OCI-LY1 (cell line): ENCODE measurements around the gene ALOX5AP.

Experiments
- H2AFZ ChIP-seq: fragments of 200-600 bp; sonication (generic), shearing (Covaris generic); 2 replicates; pipeline ENCODE4 v1.6.0; 2014; ENCODE audit warnings: antibody characterized with exemption, mild to moderate bottlenecking, low read length
- H3F3A ChIP-seq: fragments of 200-600 bp; sonication (generic), shearing (Covaris generic); 2 replicates; pipeline ENCODE4 v1.6.0; 2014; ENCODE audit warnings: mild to moderate bottlenecking, antibody characterized with exemption, low read length, moderate library complexity; ENCODE audit not compliant: insufficient read depth
- H3K27ac ChIP-seq: fragments of 200-600 bp; sonication (generic); 2 replicates; pipeline ENCODE4 v1.5.1; 2014; ENCODE audit warnings: low read length, mixed run types, mild to moderate bottlenecking, low read depth; ENCODE audit not compliant: poor library complexity, severe bottlenecking
- H3K27me3 ChIP-seq: fragments of 200-600 bp; sonication (generic); 2 replicates; pipeline ENCODE4 v1.6.0; 2014; ENCODE audit warnings: antibody characterized with exemption, mild to moderate bottlenecking, low read length, moderate library complexity; ENCODE audit not compliant: insufficient read depth
- H3K36me3 ChIP-seq: fragments of 200-600 bp; sonication (generic); 2 replicates; pipeline ENCODE4 v1.6.1; 2014; ENCODE audit warnings: mild to moderate bottlenecking, antibody characterized with exemption, low read length, moderate library complexity, mixed read lengths; ENCODE audit not compliant: insufficient read depth
- H3K4me1 ChIP-seq: fragments of 200-600 bp; sonication (generic); 2 replicates; pipeline ENCODE4 v1.5.1; 2014; ENCODE audit warnings: mild to moderate bottlenecking, low read length, moderate library complexity; ENCODE audit not compliant: insufficient read depth, severe bottlenecking
- H3K4me2 ChIP-seq: fragments of 200-600 bp; sonication (generic), shearing (Covaris generic); 2 replicates; pipeline ENCODE4 v1.6.1; 2014; ENCODE audit warnings: low read length
- H3K4me3 ChIP-seq: fragments of 200-600 bp; sonication (generic); 2 replicates; pipeline ENCODE4 v1.5.1; 2014; ENCODE audit warnings: low read length, low read depth, mild to moderate bottlenecking, mixed read lengths; ENCODE audit not compliant: poor library complexity, severe bottlenecking
- H3K79me2 ChIP-seq: fragments of 200-600 bp; shearing (Covaris generic); 2 replicates; pipeline ENCODE4 v1.6.1; 2016; ENCODE audit warnings: mixed run types, low read length, mixed read lengths; ENCODE audit not compliant: insufficient read depth
- H3K9ac ChIP-seq: fragments of 200-600 bp; sonication (generic), shearing (Covaris generic); 2 replicates; pipeline ENCODE4 v1.6.1; 2014; ENCODE audit warnings: mild to moderate bottlenecking, low read length, mixed read lengths
- H3K9me2 ChIP-seq: fragments of 200-600 bp; sonication (generic), shearing (Covaris generic); 2 replicates; pipeline ENCODE4 v1.6.1; 2014; ENCODE audit warnings: low read depth, mild to moderate bottlenecking, low read length, mixed read lengths
- H3K9me3 ChIP-seq: fragments of 200-600 bp; shearing (Covaris generic); 2 replicates; pipeline ENCODE4 v1.6.1; 2014; ENCODE audit warnings: low read length, mixed read lengths
- H4K20me1 ChIP-seq: fragments of 200-600 bp; sonication (generic), shearing (Covaris generic); 2 replicates; pipeline ENCODE4 v1.6.0; 2016; ENCODE audit warnings: mild to moderate bottlenecking, low read length; ENCODE audit not compliant: insufficient read depth
- EZH2 ChIP-seq: fragments of 200-600 bp; sonication (generic), shearing (Covaris generic); IDR thresholded peaks from 2 replicates; pipeline ENCODE4 v1.8.0; 2017; ENCODE audit warnings: borderline replicate concordance, mixed run types, mild to moderate bottlenecking, antibody characterized with exemption, low read length, moderate library complexity, mixed read lengths
- TF ChIP-seq, protein P1 (sequence below): fragments of 200-600 bp; sonication (generic), shearing (Covaris generic); IDR thresholded peaks from 2 replicates; pipeline ENCODE4 v1.5.1; 2017; ENCODE audit warnings: mild to moderate bottlenecking, antibody characterized with exemption, low read length, moderate library complexity, mixed read lengths

Gene ALOX5AP

DNA sequence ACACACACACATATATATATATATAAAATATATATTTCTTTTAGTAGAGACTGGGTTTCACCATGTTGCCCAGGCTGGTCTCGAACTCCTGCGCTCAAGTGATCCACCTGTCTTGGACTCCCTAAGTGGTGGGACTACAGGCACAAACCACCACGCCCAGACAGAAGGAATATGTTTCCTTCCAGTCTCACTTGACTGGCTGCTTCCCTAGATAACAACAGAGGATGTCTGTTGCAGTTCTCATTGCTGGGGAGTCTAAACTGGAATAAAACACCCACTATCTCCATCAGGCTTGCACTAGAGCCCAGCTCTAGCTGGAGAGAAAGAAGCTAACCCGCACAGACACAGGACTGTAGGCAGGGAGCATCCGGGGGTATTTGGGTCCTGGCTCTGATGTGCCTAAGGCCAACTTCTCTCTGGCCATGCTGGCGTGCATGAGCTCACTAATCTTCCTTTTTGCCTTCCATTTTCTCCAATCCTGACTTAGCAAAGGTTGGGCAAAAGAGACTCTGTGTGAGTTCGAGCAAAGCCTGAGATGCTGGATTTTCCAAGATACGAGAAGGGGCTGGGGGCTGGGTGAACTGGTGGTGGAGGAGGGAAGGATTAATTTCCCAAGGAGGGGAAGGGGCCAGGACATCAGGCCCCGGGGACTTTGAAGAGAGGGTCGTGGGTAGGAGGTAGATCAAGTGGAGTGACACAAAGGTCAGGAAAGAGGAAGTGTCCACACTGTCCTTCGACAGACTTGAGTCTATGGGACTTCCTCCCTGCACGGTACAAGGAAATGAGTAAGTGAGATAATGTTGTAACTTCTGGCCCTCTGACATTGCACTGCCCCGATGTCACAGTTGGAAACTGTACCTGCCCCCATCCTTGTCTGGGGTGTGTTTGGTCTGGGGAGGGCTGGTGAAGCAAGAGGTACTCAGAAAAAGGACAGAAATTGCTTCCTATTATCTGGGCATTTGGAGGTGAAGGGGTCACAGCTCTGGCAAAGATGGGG, 22.5 kb upstream of the ALOX5AP start:
- Histone ChIP-seq H3K9me2 (no peaks in the 10 kb centered on the region), H3F3A (no peaks in the 10 kb centered on the region), H3K27me3 (no peaks in the 10 kb centered on the region), H3K79me2 (no peaks in the 10 kb centered on the region), H3K36me3 (no peaks in the 10 kb centered on the region), H2AFZ (no peak overlapping the region), H3K9me3 (no peaks in the 10 kb centered on the region), H3K9ac (no peak overlapping the region), H3K27ac (no peak overlapping the region), H3K4me2 (no peak overlapping the region), H4K20me1 (no peaks in the 10 kb centered on the region), H3K4me1 (no peaks in the 10 kb centered on the region), H3K4me3 (no peak overlapping the region)
- TF ChIP-seq EZH2, result no peak
- TF ChIP-seq, protein P1, sequence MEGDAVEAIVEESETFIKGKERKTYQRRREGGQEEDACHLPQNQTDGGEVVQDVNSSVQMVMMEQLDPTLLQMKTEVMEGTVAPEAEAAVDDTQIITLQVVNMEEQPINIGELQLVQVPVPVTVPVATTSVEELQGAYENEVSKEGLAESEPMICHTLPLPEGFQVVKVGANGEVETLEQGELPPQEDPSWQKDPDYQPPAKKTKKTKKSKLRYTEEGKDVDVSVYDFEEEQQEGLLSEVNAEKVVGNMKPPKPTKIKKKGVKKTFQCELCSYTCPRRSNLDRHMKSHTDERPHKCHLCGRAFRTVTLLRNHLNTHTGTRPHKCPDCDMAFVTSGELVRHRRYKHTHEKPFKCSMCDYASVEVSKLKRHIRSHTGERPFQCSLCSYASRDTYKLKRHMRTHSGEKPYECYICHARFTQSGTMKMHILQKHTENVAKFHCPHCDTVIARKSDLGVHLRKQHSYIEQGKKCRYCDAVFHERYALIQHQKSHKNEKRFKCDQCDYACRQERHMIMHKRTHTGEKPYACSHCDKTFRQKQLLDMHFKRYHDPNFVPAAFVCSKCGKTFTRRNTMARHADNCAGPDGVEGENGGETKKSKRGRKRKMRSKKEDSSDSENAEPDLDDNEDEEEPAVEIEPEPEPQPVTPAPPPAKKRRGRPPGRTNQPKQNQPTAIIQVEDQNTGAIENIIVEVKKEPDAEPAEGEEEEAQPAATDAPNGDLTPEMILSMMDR, result no peak

DNA sequence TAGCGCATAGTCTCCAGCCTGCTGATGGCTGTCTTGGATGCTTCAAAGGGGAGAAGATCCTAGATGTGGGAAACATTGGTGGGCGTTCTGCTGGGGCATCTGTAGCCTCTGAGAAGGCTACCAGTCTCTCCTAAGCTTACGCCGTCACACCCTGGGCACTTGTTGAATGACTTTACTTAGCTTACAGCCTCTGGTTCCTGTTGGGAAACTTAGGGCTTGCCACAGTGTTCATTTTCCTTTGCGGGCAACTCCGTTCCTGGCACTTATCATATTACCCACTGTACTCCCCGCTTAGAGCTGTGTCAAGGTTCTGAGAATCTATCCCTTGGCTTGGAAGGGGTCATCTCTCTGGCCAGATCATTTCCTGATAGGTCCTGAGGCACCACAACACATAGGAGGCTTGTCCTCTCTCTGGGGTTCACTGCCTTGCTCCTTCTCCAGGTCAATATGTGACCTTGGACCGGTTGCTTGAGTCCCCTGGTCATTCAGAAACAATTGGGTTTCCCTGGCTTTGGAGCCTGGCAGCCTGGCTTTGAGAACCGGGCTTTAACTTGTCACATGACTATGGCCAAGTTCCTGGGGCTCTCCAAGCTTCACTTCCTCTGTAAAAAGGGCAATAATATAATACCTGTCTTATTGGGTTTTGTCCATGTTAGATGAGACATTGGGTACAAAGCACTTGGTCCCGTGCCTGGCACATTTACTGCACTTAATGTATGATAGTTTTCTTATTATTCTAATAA, 20.5 kb upstream of the ALOX5AP start:
- H4K20me1 ChIP-seq, result no peaks in the 10 kb centered on the region
- no peaks in the 10 kb centered on the region for H3K9me2 ChIP-seq
- H3F3A ChIP-seq, result no peaks in the 10 kb centered on the region
- no peaks in the 10 kb centered on the region for H3K4me1 ChIP-seq
- no peaks in the 10 kb centered on the region for H3K9me3 ChIP-seq
- TF ChIP-seq, protein P1, result no peak
- TF ChIP-seq EZH2, result no peak
- no peaks in the 10 kb centered on the region for H3K36me3 ChIP-seq
- H3K79me2 ChIP-seq, result no peaks in the 10 kb centered on the region
- H3K27me3 ChIP-seq, result no peaks in the 10 kb centered on the region; the same call in 1 of the 2 replicates
- H3K4me3 ChIP-seq, result no peak overlapping the region
- no peak overlapping the region for H3K27ac ChIP-seq
- no peak overlapping the region for H3K4me2 ChIP-seq
- H2AFZ ChIP-seq, result no peak overlapping the region
- H3K9ac ChIP-seq, result no peak overlapping the region

DNA sequence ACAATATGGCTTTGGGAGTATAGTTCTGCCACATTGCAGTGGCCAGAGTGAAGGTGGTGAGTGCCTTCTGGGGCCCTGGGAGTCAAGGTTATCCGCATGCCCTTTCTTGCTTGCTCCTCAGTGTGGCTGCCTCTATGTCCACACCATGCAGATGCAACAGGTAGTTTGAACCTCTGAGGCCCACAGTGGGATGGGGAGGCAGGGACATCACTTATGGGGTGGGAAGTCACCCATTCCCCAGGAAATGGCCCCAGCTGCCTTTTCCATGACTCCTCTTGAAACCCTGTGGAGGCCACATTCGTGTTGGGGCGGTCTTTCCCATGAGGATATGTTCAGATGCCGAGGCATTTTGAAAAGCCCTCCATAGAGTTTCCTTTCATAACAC, 20.0 kb upstream of the ALOX5AP start:
- H3K9me3 ChIP-seq, result no peaks in the 10 kb centered on the region
- no peaks in the 10 kb centered on the region for H3K79me2 ChIP-seq
- no peaks in the 10 kb centered on the region for H3K36me3 ChIP-seq
- no peak overlapping the region for H3K4me2 ChIP-seq
- H3K27ac ChIP-seq, result no peak overlapping the region
- H3K4me3 ChIP-seq, result no peak overlapping the region
- H2AFZ ChIP-seq, result no peak overlapping the region
- H4K20me1 ChIP-seq, result no peaks in the 10 kb centered on the region
- H3K27me3 ChIP-seq, result no peaks in the 10 kb centered on the region; the same call in 1 of the 2 replicates
- H3K9ac ChIP-seq, result no peak overlapping the region
- no peaks in the 10 kb centered on the region for H3K4me1 ChIP-seq
- H3K9me2 ChIP-seq, result no peaks in the 10 kb centered on the region
- TF ChIP-seq, protein P1, result no peak
- no peak for TF ChIP-seq EZH2
- H3F3A ChIP-seq, result no peaks in the 10 kb centered on the region
